GM19238 (cell line): ENCODE data around the gene TBC1D20.

ENCODE experiments used
- DNase-seq: peaks from one replicate; pipeline ENCODE4 v3.0.0; 2011; ENCODE audit warnings: low spot score; ENCODE audit not compliant: insufficient read length

TBC1D20 gene

DNA sequence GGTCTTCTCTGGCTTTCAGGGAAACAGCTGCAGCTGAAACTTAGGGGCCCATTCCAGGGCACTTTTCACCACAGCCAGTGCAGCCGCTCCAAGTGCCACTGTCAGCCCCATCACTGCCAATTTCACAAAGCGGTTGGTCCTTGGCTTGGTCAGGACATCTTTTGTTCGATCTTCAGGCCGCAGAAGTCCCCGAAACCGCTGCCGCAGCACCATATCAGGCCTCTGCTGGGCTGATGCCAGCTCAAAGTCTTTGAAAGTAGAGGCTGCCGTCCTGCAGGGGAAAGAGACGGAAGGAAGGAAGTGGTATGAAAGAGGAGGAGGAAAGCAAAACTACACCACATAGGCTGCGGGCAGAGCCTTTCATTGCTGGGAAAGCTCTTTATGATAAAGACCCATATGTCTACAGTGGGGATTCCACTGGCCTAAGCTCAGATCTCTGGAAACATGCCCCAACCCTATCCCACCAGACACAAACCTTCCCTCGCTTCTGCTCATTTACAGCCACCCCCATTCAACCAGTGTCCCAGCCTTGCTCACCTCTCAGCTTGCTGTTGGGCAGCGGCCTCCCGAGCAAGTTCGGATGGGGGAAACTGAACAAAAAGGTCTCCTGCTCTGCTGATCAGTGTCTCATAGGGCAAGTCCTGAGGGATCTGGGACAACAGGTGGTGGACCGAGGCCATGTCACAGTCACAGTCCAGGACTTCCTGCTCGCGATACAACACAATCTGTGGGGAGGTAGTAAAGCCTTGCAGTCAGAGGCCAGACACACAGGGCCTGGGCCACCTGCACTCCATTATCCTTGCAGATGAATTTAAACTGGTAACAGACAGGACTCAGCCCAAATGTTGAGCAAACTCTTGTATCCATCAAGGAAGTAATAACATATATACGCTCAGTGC, 23.5 kb downstream of the TBC1D20 start:
- DNase-seq = no peak

DNA sequence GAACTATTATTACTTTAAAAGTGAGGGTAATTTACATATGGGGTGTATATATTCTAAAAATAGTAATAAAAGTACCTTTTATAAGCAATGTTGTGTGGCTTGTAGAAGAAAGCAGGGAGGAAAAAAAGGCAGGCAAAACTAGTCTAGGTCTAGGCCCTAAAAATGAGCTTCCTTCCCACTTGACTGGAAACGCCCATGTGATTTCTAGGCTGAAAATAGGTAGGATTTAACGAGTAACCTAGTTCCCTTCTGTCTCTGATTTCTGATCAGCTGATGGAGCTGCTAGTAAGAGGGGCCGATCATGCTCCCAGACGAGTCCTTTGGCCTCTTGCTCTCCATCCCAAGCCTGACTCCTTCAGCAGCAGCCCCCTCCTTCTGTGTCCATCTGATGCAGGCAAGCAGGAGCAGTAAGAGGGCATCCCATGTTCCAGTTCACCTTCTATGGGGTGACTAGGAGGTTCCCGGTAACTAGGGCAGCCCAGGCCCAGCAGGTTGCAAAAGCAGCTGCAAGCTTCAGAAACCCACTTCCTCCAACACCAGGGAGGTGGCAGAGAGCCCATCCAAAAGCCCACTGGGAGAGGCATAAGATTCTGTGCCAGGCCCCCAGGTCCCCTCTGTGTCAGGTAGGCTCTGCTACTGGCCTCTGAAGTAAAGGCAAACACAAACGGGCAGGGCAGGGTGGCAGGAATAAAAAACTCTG, 24.4 kb downstream of the TBC1D20 start:
- DNase-seq = no peak

- DNase-seq = no peak
Observed at GRCh38 chr20:436476-436875, 25.9 kb downstream of the TBC1D20 start.

GRCh38 chr20:435558-435957, 26.8 kb downstream of the TBC1D20 start:
- DNase-seq = no peak

DNA sequence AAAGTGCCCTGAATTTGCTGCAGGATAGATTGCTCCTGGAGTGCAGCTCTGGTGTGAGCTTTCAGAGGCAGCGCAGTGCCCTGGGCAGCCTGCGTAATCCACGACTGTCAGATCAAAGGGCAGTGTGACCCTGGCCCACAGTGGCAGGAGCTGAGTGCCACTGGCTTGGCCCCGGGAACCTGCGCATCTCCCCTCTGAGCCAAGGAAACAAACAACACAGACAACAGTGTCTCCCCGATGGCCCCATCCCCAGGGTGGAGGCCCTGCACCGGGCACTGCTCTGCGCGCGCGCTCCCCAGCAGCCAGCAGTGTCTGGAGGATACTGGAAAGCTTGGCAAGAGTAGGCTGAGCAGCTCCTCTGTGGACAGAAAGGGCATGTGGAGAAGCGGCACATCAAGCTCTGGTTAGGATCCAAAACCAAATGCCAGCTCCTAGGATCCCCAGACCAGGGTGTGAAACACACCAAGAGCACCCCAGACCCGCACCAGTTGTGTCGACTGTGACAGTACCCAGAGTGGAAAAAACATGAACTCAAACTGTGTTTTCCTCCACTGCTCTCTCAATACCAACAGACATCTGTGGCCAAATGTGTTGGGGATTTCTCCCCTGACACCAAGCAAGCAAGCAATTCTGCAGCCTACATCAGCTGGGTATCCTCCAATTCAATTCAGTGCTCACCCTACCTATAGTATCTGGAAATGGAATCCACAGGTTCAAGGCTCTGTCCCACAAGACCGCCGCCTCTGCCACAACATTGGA, 27.5 kb downstream of the TBC1D20 start:
- no peak for DNase-seq

DNA sequence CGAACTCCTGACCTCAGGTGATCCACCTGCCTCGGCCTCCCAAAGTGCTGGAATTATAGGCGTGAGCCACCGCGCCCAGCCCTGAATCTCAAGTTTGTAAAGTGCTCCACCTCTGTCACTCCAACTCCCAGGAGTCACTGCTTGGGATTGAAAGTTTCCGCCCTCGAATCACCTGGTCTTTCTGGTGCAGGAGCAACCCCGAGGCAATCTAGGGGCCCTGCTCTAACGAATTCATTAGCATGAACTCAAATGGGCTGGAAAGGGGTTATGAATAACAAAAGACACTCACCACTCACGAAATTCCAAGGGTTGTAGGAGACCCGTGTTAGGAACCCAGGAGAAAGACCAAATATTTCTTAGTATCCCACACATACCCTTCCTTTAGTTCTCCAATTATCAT, 28.1 kb downstream of the TBC1D20 start:
- DNase-seq = no peak

DNA sequence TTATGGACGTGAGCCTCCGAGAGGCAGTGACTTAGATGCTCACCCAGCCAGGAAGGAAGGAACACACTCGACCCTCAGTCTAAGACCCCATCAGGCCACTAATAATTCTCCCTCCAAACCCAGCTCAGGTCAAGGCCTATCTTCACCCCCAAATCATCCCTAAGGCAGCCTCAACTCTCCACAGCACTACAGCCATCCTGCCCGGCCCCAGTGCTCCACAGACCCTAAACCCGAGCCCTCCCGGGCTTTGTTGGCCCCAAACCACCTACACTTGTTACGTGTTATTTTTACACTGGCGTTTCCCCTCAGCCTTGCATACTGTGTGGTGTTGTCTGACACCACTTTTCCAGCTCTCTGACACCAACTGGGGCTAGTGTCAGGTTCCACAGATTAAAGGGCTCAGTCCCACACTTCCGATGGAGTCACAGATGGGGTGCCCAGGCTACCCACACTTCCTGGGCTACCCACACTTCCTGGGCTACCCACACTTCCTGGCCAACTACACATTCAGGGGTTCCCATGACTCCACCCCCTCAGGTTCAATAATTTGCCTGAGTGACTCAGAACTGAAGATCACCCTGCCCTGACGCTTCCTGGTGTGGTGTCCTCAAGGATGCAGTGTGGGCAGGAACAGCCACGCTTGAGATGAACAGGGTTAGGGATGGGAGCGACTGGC, 28.9 kb downstream of the TBC1D20 start:
- DNase-seq = peak; percentile 61

DNA sequence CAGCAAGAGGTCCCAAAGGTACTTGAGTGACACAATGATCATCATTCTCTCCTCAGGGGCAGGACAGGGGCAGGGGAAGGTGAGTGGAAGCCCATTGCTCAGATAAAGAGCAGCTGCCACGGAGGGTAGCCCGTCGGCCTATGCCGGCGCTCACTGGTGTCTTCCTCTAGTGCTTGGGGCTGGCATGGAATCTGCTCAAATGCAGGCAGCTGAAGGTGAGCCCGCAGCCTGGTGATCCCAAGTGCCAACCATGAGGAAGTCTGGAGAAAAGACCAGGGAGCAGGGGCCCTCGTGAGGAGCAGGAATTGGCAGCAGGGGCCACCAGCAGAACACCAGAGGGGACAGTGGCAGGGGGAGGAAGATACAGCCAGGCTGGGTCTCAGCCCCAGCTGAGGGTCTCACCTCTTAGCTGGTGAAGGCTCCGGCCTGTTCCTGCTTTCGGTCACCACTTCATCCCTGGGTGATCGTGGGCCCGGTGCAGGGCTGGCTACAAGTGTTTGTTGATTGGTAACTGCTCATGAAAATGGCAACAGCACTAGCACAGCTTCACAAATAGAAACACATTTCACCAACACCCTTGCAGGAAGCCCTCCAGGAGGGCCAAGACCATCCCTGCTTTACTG, 29.5 kb downstream of the TBC1D20 start:
- no peak for DNase-seq

- no peak for DNase-seq
Observed at GRCh38 chr20:432208-432607, 30.1 kb downstream of the TBC1D20 start.

- DNase-seq = no peak
Observed at GRCh38 chr20:431012-431904, 31.1 kb downstream of the TBC1D20 start.

GRCh38 chr20:430091-430999, 32.0 kb downstream of the TBC1D20 start:
- DNase-seq = no peak

GRCh38 chr20:428658-429200, 33.6 kb downstream of the TBC1D20 start:
- DNase-seq = no peak

GRCh38 chr20:427849-428657, 34.3 kb downstream of the TBC1D20 start:
- no peak for DNase-seq

- no peak for DNase-seq
Observed at GRCh38 chr20:427401-427800, 34.9 kb downstream of the TBC1D20 start.

DNA sequence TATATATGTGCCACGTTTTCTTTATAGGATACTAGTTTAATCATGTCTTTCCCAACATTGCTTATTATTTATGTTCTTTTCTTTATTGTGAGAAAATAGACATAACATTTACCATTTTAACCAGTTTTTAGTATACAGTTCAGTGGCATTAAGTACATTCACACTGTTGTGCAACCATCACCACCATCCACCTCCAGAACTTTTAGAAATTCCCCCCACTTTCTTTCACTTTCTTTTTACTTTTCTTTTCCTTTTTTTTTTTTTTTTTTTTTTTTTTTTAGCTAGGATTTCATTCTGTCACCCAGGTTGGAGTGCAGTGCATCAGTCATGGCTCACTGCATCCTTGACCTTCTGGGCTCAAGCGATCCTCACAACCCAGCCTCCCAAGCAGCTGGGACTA, 35.8 kb downstream of the TBC1D20 start:
- DNase-seq = no peak

DNA sequence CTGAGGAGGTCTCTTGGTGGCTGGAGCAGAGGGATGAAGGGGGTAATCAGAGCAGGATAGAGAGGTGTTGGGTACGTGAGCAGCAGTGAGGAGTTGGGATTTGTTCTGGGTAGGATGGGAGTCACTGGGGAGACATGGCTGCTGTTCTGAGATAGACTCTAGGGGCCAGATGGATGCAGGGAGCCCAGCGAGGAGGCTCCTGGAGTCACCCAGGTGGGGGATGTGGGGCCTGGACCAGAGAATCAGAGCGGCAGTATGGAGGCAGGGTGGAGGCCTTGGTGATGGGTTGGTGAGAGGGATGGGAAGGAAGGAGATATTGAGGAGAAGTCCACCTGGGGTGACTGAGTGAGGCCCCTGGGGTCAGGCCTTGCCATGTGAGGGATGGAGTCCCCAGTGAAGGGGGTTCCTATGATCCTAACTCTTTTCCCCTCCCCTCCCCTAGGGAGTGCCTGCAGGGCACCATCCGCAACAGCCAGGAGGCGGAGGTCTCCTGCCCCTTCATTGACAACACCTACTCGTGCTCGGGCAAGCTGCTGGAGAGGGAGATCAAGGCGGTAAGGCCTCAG, 40.6 kb downstream of the TBC1D20 start:
- no peak for DNase-seq
